ENCODE data around the gene SMYD5. TPM values are rescaled to one million over a fixed set of nuclear protein-coding genes. Genes with fewer than 3 reads are reported as not detected.

The SMYD5 gene
- total RNA-seq, 4 donors from 2014 or later: 5.9 to 31.1 (median 22.7) TPM

GRCh38 chr2:73266061-73266901 is 52.2 kb downstream of the SMYD5 start:
- H3K27me3 ChIP-seq: no peaks in the 10 kb centered on the region
- H3K9me3 ChIP-seq: no peaks in the 10 kb centered on the region
- DNase-seq: no peak
- no peak overlapping the region for H3K27ac ChIP-seq
- H3K4me3 ChIP-seq: no peak overlapping the region
- no peaks in the 10 kb centered on the region for H3K36me3 ChIP-seq
- TF ChIP-seq POLR2A (IDR thresholded peaks at IDR 0.05) (no peak), CTCF (IDR thresholded peaks at IDR 0.05) (no peak)
- intact Hi-C loops (cut with DNase I; ENCODE audit: low total_unique reads): no loop called here
- peaks cover 0 to 3% of the 10 kb centered on the region in 2 donors for H3K4me1 ChIP-seq

DNA sequence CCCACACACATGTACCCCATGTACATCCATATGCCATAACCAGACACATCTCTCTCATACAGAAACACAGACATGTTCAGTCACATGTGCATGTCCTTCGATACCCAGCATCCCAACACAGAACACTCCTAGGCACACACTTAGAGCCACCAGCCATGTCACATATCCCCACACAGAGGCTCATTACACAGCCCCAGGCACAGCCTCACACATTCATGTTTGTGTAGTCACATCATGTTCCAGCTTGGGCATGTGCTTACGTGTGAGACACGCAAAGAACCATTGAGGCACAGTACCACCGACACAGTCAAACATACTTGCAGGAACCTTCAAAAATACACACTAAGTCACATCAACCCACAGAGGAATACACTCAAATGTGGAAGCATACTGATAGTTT is 53.0 kb downstream of the SMYD5 start:
- intact Hi-C loops (cut with DNase I; ENCODE audit: low total_unique reads): no loop called here
- no peak overlapping the region for H3K4me3 ChIP-seq
- TF ChIP-seq CTCF (IDR thresholded peaks at IDR 0.05) (no peak), POLR2A (IDR thresholded peaks at IDR 0.05) (no peak)
- peaks cover 0 to 3% of the 10 kb centered on the region in 2 donors for H3K4me1 ChIP-seq
- DNase-seq: no peak
- no peaks in the 10 kb centered on the region for H3K9me3 ChIP-seq
- H3K27ac ChIP-seq: no peak overlapping the region
- H3K36me3 ChIP-seq: no peaks in the 10 kb centered on the region
- H3K27me3 ChIP-seq: no peaks in the 10 kb centered on the region

GRCh38 chr2:73268366-73268829 is 54.4 kb downstream of the SMYD5 start:
- no peaks in the 10 kb centered on the region for H3K9me3 ChIP-seq

DNA sequence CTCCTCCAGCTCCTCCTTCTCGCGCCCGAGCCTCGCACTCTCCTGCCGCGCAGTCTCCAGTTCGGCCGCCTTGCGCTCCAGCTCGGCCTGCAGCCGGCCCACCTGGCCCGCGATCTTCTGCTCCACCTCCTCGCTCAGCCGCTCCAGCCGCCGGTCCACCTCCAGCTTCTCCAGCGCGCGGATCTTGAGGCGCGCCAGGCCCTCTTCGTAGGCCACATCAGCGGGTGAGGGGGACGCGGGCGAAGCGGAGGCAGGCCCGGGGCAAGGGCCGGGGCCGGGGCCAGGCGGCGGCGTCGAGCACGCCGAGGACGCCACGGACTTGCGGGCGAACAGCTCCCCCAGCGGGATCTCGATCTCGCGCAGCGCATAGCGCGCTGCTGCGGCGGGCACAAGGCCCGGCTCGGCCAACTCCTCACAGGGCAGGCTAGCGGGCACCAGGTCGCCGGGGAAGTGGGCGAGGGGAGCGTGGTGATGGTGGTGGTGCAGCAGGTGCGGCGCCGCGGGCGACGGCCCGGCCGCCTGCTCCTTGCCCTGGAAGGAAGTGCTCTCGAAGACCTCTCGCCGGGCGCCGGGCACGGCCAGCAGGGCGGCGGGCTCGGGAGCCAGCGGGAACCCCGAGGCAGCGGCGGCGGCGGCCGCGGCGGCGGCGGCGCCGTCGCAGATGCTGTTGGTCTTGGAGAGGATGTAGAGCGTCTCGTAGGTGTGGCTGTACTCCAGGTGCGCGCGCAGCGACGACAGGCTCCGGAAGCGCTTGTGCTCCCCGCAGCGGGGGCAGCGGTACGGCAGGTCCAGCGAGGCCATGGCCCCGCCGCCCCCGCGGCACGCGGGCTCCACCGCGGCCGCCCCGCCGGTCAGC is 55.0 kb downstream of the SMYD5 start:
- H3K4me1 ChIP-seq: peaks cover 0 to 3% of the 10 kb centered on the region in 2 donors
- H3K4me3 ChIP-seq: peak overlapping the region in 1 of 2 donors; percentile 0
- no peaks in the 10 kb centered on the region for H3K36me3 ChIP-seq
- no peak for TF ChIP-seq POLR2A (IDR thresholded peaks at IDR 0.05)
- TF ChIP-seq CTCF (IDR thresholded peaks at IDR 0.05): no peak
- no peaks in the 10 kb centered on the region for H3K9me3 ChIP-seq
- DNase-seq: no peak
- intact Hi-C loops (cut with DNase I; ENCODE audit: low total_unique reads): no loop called here
- H3K27ac ChIP-seq: no peak overlapping the region
- no peaks in the 10 kb centered on the region for H3K27me3 ChIP-seq

More at GRCh38 chr2:73268366-73268829, 54.4 kb downstream of the SMYD5 start:
- no peak for DNase-seq
- TF ChIP-seq CTCF (IDR thresholded peaks at IDR 0.05): no peak
- TF ChIP-seq POLR2A (IDR thresholded peaks at IDR 0.05): no peak
- Histone ChIP-seq H3K27ac (no peak overlapping the region), H3K27me3 (no peaks in the 10 kb centered on the region), H3K4me1 (peaks cover 0 to 3% of the 10 kb centered on the region in 2 donors), H3K36me3 (no peaks in the 10 kb centered on the region), H3K4me3 (no peak overlapping the region)
- intact Hi-C loops (cut with DNase I; ENCODE audit: low total_unique reads): no loop called here
